NK-92 (cell line): ENCODE results near the gene SLC12A1.
"Not testable (repeated sequence)": the region's sequence is repeated elsewhere in the genome, so short reads cannot be mapped to it uniquely, and the experiment has no call there.

Source experiments
- DNase-seq: peaks from one replicate; lab custom pipeline; 2025; ENCODE audit not compliant: unreplicated experiment; lab: John Stamatoyannopoulos, UW

SLC12A1 gene

GRCh38 chr15:48306639-48307038 is 100.5 kb downstream of the SLC12A1 start:
- no peak for DNase-seq

- no peak for DNase-seq
These were observed 101.5 kb downstream of the SLC12A1 start for GRCh38 chr15:48307586-48307985.

- no peak for DNase-seq
These were observed 103.6 kb downstream of the SLC12A1 start for GRCh38 chr15:48309740-48310139.

- DNase-seq: no peak
These were observed 107.1 kb downstream of the SLC12A1 start for GRCh38 chr15:48313216-48313615.

GRCh38 chr15:48315041-48315440 is 108.9 kb downstream of the SLC12A1 start:
- no peak for DNase-seq

- no peak for DNase-seq
These were observed 111.1 kb downstream of the SLC12A1 start for GRCh38 chr15:48317221-48317620.

GRCh38 chr15:48318131-48318530 is 112.0 kb downstream of the SLC12A1 start:
- DNase-seq: no peak

GRCh38 chr15:48323294-48323693 is 117.2 kb downstream of the SLC12A1 start:
- no peak for DNase-seq

GRCh38 chr15:48324949-48325348 is 118.8 kb downstream of the SLC12A1 start:
- DNase-seq: no peak

GRCh38 chr15:48325400-48325799 is 119.3 kb downstream of the SLC12A1 start:
- no peak for DNase-seq

GRCh38 chr15:48326180-48326579 is 120.1 kb downstream of the SLC12A1 start:
- not testable (repeated sequence) for DNase-seq

- no peak for DNase-seq
These were observed 124.1 kb downstream of the SLC12A1 start for GRCh38 chr15:48330105-48330785.

GRCh38 chr15:48330855-48331795 is 125.0 kb downstream of the SLC12A1 start, which contains the start of gene DUT:
Gene DUT (plus strand): TSS chr15:48331429. CDS start chr15:48331516, 87 bp downstream.
- no peak for DNase-seq

GRCh38 chr15:48331796-48332641 is 125.9 kb downstream of the SLC12A1 start:
- DNase-seq: no peak

- no peak for DNase-seq
These were observed 126.5 kb downstream of the SLC12A1 start for GRCh38 chr15:48332642-48333034.

GRCh38 chr15:48333540-48333939 is 127.4 kb downstream of the SLC12A1 start:
- DNase-seq: no peak

- no peak for DNase-seq
These were observed 128.2 kb downstream of the SLC12A1 start for GRCh38 chr15:48334260-48334659.

GRCh38 chr15:48336940-48337339 is 130.8 kb downstream of the SLC12A1 start:
- no peak for DNase-seq

- DNase-seq: no peak
These were observed 131.5 kb downstream of the SLC12A1 start for GRCh38 chr15:48337607-48338006.

GRCh38 chr15:48340111-48340510 is 134.0 kb downstream of the SLC12A1 start:
- DNase-seq: no peak

- DNase-seq: no peak
These were observed 137.8 kb downstream of the SLC12A1 start for GRCh38 chr15:48343865-48344264.
